Activated T-cell treated with anti-CD3 and anti-CD28 coated beads, Interleukin-2, amount 50 U/mL, for 24 hours (primary cell): Measurements from ENCODE around the gene NAV2.

Experiments
- DNase-seq: peaks from one replicate; pipeline ENCODE4 v3.0.0-alpha.2; 2020
- H3K27ac Mint-ChIP-seq: 2 replicates; pipeline ENCODE4 v1.8.0; 2020; ENCODE audit warnings: mild to moderate bottlenecking, mixed read lengths
- H3K27me3 Mint-ChIP-seq: 2 replicates; pipeline ENCODE4 v1.8.0; 2020; ENCODE audit warnings: mixed read lengths
- H3K36me3 Mint-ChIP-seq: 2 replicates; pipeline ENCODE4 v1.8.0; 2020; ENCODE audit warnings: low read depth, mixed read lengths
- H3K4me1 Mint-ChIP-seq: 2 replicates; pipeline ENCODE4 v1.8.0; 2020; ENCODE audit warnings: low read depth, mixed read lengths
- H3K4me3 Mint-ChIP-seq: 2 replicates; pipeline ENCODE4 v1.8.0; 2020; ENCODE audit warnings: mild to moderate bottlenecking, moderate library complexity, mixed read lengths
- H3K9me3 Mint-ChIP-seq: 2 replicates; pipeline ENCODE4 v1.8.0; 2020; ENCODE audit warnings: mixed read lengths

NAV2 gene

DNA sequence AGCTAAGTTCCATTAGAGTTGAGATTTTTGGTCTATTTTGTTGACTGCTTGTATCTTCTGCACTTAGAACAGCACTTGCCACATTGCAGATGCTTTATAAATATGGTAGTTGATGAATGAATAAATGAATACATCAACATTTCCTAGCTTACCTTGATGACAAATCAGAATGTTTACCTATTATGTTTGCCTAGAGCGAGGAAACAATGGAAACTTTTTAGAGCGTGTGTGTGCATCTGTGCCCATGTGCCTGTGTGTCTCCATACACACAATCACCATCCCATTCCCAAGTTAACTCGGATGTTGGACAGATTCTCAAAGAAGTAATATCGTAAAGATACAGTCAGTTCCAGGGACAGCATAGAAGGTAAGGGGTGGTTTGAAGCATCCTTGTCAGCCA lies 308.6 kb downstream of the NAV2 start:
- Mint-ChIP-seq H3K9me3 (no peaks in the 10 kb centered on the region), H3K4me1 (no peaks in the 10 kb centered on the region), H3K27ac (no peak overlapping the region), H3K36me3 (no peaks in the 10 kb centered on the region), H3K4me3 (no peak overlapping the region), H3K27me3 (no peaks in the 10 kb centered on the region)
- no peak for DNase-seq

- Mint-ChIP-seq H3K4me3 (no peak overlapping the region), H3K27me3 (no peaks in the 10 kb centered on the region), H3K9me3 (no peaks in the 10 kb centered on the region), H3K36me3 (no peaks in the 10 kb centered on the region), H3K4me1 (no peaks in the 10 kb centered on the region), H3K27ac (no peak overlapping the region)
- DNase-seq: no peak
Measured at GRCh38 chr11:20021771-20022362, 309.2 kb downstream of the NAV2 start.

GRCh38 chr11:20022363-20023081 lies 309.9 kb downstream of the NAV2 start:
- Mint-ChIP-seq H3K9me3 (no peaks in the 10 kb centered on the region), H3K27ac (no peak overlapping the region), H3K4me3 (no peak overlapping the region), H3K27me3 (no peaks in the 10 kb centered on the region), H3K4me1 (no peaks in the 10 kb centered on the region), H3K36me3 (no peaks in the 10 kb centered on the region)
- DNase-seq: no peak

DNA sequence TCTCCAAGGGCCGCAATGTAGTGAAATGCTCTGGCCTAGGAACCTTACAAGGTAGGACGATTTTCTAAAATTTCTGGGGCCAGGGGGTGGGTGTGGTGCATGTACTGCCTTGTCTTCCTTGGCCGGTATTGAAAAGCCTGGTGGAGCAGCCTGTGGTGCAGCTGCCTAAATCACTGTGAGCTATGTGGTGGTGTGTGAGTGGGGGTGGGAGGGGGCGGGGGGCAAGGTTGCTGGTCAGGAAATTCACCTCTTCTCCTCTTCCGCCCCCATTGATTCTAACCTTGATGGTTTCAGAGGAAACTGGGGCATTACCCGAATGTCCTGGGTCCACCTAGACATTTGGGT lies 310.4 kb downstream of the NAV2 start:
- no peaks in the 10 kb centered on the region for H3K9me3 Mint-ChIP-seq
- no peaks in the 10 kb centered on the region for H3K36me3 Mint-ChIP-seq
- H3K4me3 Mint-ChIP-seq: no peak overlapping the region
- no peak overlapping the region for H3K27ac Mint-ChIP-seq
- no peaks in the 10 kb centered on the region for H3K4me1 Mint-ChIP-seq
- DNase-seq: no peak
- no peaks in the 10 kb centered on the region for H3K27me3 Mint-ChIP-seq

- no peak for DNase-seq
- Mint-ChIP-seq H3K36me3 (no peaks in the 10 kb centered on the region), H3K27ac (no peak overlapping the region), H3K4me3 (no peak overlapping the region), H3K27me3 (no peaks in the 10 kb centered on the region), H3K4me1 (no peaks in the 10 kb centered on the region), H3K9me3 (no peaks in the 10 kb centered on the region)
Measured at GRCh38 chr11:20024172-20024935, 311.7 kb downstream of the NAV2 start.

- Mint-ChIP-seq H3K27me3 (no peaks in the 10 kb centered on the region), H3K27ac (no peak overlapping the region), H3K9me3 (no peaks in the 10 kb centered on the region), H3K4me1 (no peaks in the 10 kb centered on the region), H3K4me3 (no peak overlapping the region), H3K36me3 (no peaks in the 10 kb centered on the region)
- DNase-seq: no peak
Measured at GRCh38 chr11:20025332-20025840, 312.7 kb downstream of the NAV2 start.

- no peak overlapping the region for H3K27ac Mint-ChIP-seq
- H3K9me3 Mint-ChIP-seq: no peaks in the 10 kb centered on the region
- H3K27me3 Mint-ChIP-seq: peaks cover 9% of the 10 kb centered on the region
- H3K4me3 Mint-ChIP-seq: no peak overlapping the region
- DNase-seq: no peak
- H3K36me3 Mint-ChIP-seq: no peaks in the 10 kb centered on the region
- H3K4me1 Mint-ChIP-seq: no peaks in the 10 kb centered on the region
Measured at GRCh38 chr11:20026629-20027555, 314.3 kb downstream of the NAV2 start.

DNA sequence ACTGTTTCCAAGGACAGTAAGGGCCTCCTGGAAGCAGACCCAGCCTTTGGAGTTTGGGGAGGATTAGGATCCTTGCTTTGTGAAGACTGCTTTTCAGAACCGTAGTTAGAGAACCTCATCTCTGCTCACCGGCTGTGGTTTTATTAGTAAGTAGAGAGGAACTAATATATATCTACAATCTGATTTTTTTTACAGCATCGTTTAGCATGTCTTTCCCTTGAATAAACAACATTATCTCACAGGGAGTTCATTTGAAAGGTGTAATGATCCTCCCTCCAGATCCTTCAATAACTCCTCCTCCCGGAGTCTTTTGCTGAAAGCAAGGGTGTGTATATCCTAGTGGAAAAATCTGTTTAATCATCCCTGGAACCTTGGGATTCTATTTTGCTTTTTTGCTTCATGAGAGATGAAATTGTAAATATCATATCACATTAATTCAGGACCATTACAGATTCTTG lies 314.9 kb downstream of the NAV2 start:
- H3K36me3 Mint-ChIP-seq: no peaks in the 10 kb centered on the region
- no peak overlapping the region for H3K4me3 Mint-ChIP-seq
- no peaks in the 10 kb centered on the region for H3K4me1 Mint-ChIP-seq
- DNase-seq: no peak
- H3K27me3 Mint-ChIP-seq: peaks cover 15% of the 10 kb centered on the region
- no peak overlapping the region for H3K27ac Mint-ChIP-seq
- H3K9me3 Mint-ChIP-seq: no peaks in the 10 kb centered on the region

- Mint-ChIP-seq H3K27ac (no peak overlapping the region), H3K4me1 (no peaks in the 10 kb centered on the region), H3K4me3 (no peak overlapping the region), H3K9me3 (no peaks in the 10 kb centered on the region), H3K36me3 (no peaks in the 10 kb centered on the region), H3K27me3 (peaks cover 22% of the 10 kb centered on the region)
- DNase-seq: no peak
Measured at GRCh38 chr11:20029193-20029592, 316.6 kb downstream of the NAV2 start.

DNA sequence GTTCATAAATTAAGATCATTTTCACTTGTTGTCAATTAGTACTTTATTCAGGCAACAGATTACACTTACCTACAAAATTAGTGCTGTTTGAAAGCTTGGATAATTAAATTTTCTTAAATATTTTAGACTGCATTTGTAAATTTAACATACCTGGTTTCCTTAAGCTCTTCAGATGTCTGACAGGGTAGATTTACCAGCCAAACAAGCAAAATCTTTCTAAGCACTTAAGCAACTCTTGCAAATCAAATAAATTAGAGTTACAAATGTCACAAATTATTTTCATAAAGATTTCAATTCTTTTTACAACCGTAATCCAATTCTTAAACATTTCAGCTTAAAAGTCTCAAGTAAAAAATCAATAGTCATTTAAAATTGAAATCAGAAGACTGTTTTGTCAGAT lies 317.8 kb downstream of the NAV2 start:
- Mint-ChIP-seq H3K36me3 (no peaks in the 10 kb centered on the region), H3K27me3 (peaks cover 30% of the 10 kb centered on the region), H3K9me3 (no peaks in the 10 kb centered on the region), H3K27ac (no peak overlapping the region), H3K4me3 (no peak overlapping the region), H3K4me1 (no peaks in the 10 kb centered on the region)
- DNase-seq: no peak

DNA sequence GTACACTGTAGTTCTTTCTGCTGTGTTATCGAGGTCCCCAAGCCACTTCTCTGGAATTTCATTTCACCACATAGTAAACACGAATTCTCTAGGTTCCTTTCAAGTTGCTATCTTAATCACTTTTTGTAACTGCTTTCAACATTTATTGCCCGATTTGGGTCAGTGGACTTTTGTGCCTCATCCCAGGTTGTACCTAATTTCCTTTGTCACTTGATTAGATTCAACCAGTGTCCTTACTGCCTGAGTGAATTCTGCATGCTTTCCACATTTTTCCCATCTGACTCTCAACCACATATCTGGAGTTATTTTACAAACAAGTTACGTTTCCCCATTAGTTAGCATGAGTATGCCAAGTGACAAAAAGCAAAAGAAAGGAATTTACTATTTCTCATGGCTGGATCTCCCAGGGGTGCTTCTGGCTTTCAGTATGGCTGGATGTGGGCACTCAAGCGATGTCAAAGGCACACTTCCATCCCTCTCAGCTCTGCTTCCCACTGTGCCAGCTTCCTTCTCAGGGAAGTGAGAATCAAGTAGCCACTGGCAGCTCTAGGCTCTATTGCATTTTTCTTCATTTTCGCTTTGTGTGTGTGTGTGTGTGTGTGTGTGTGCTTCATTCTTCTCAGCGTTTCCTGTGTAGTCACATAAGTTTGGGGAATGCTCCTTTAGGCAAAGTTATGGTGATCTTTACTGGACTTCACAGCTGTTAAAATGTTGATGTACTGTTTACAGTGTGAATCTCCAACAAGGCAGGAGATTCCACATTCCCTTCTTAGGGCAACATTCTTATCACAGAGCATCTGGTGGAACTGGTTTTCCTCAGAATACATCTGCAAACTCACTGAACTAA lies 318.7 kb downstream of the NAV2 start:
- no peak for DNase-seq
- Mint-ChIP-seq H3K4me3 (no peak overlapping the region), H3K27ac (no peak overlapping the region), H3K27me3 (peaks cover 30% of the 10 kb centered on the region), H3K9me3 (no peaks in the 10 kb centered on the region), H3K4me1 (no peaks in the 10 kb centered on the region), H3K36me3 (no peaks in the 10 kb centered on the region)

- DNase-seq: no peak
- Mint-ChIP-seq H3K9me3 (no peaks in the 10 kb centered on the region), H3K4me3 (no peak overlapping the region), H3K27ac (no peak overlapping the region), H3K36me3 (no peaks in the 10 kb centered on the region), H3K27me3 (peaks cover 34% of the 10 kb centered on the region), H3K4me1 (peaks cover 3% of the 10 kb centered on the region)
Measured at GRCh38 chr11:20032127-20032526, 319.5 kb downstream of the NAV2 start.

DNA sequence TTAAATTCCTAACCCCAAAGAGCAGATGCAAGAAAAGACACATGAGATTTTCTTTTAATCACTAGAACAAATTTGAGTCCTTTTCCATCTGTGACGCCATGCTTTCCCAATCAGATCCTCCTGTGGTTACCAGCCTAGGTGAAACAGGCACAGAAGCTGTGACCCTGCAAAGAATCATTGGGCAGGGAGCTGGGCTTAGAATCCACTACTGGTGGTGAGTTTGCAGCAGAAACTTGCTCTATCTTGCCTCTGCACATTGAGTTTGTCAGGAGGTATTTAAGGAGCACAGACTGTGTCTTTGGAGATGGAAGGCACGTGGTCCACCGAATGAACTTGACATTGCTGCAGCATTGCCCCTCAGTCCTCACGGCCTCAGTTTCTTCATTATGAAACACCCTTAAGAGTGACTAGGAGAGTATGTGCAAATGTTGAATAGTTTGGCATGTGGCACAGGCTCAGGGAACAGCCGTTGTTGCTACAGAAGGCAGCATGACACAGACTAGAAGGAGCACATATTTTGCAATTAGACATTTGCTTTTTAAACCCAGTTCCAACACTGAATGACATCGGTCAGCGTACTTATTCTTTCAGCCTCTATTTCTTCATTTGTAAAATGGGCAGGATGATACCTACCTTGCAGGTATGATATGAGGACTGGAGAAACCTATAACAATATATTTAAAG lies 320.1 kb downstream of the NAV2 start:
- Mint-ChIP-seq H3K4me1 (peaks cover 7% of the 10 kb centered on the region), H3K27ac (no peak overlapping the region), H3K4me3 (no peak overlapping the region), H3K9me3 (no peaks in the 10 kb centered on the region), H3K36me3 (no peaks in the 10 kb centered on the region), H3K27me3 (peaks cover 34% of the 10 kb centered on the region)
- DNase-seq: no peak
